K562 (cell line): ENCODE results near the gene XPC. TPM values are rescaled to one million over a fixed set of nuclear protein-coding genes. Genes with fewer than 3 reads are reported as not detected.
A peak's percentile ranks its signal among the peaks of the same experiment; 100 is the strongest.

Experiments used
- BDP1 ChIP-seq: IDR thresholded peaks from 3 replicates; pipeline ENCODE4 v1.6.1; 2011; ENCODE audit not compliant: insufficient read length, insufficient read depth
- CCNT2 ChIP-seq: IDR thresholded peaks from 2 replicates; pipeline ENCODE4 v1.6.1; 2011; ENCODE audit warnings: borderline replicate concordance, low read depth, mild to moderate bottlenecking, moderate library complexity, mixed read lengths, low read length; ENCODE audit not compliant: insufficient read length; ENCODE audit errors: extremely low read depth
- EP300 ChIP-seq: IDR thresholded peaks from 2 replicates; pipeline ENCODE4 v1.6.1; 2012; ENCODE audit warnings: low read length, improper control_type of control experiment
- FOXP1 ChIP-seq: sonication (generic); formaldehyde crosslinking; IDR thresholded peaks from 2 replicates; pipeline ENCODE4 v1.8.0; 2022; ENCODE audit warnings: mild to moderate bottlenecking, missing genetic modification reagents
- IFI16 ChIP-seq: fragments of 250-450 bp; sonication (Bioruptor Pico); IDR thresholded peaks from 2 replicates; pipeline ENCODE4 v2.1.2; 2022; ENCODE audit warnings: mild to moderate bottlenecking, inconsistent platforms
- JUND ChIP-seq, 2 experiments: IDR thresholded peaks; 2 replicates in 1 of 2; 3 replicates in 1 of 2; pipeline ENCODE4 v1.6.1; 2011; ENCODE audit warnings: borderline replicate concordance in 2 of 2, low read depth in 2 of 2, low read length in 2 of 2, improper control_type of control experiment in 1 of 2, missing biosample characterization in 1 of 2, missing genetic modification characterization in 1 of 2, missing genetic modification reagents in 1 of 2
- MAFK ChIP-seq: IDR thresholded peaks from 2 replicates; pipeline ENCODE4 v1.6.1; 2011; ENCODE audit warnings: low read length, improper control_type of control experiment
- PRDM10 ChIP-seq: fragments of 450-650 bp; IDR thresholded peaks from 2 replicates; pipeline ENCODE4 v1.6.1; 2018; ENCODE audit not compliant: partially characterized antibody
- RB1 ChIP-seq: fragments of 450-650 bp; IDR thresholded peaks from 2 replicates; pipeline ENCODE4 v1.6.1; 2017; ENCODE audit warnings: low read depth, mild to moderate bottlenecking
- SMAD4 ChIP-seq: fragments of 250-450 bp; sonication (Bioruptor Pico); conservative IDR thresholded peaks from 2 replicates; pipeline ENCODE4 v1.8.0; 2021; ENCODE audit warnings: inconsistent platforms, mild to moderate bottlenecking, moderate library complexity
- STAT6 ChIP-seq: sonication (generic); formaldehyde crosslinking; IDR thresholded peaks from 2 replicates; pipeline ENCODE4 v1.8.1; 2023; ENCODE audit warnings: mild to moderate bottlenecking, missing genetic modification reagents
- TAF15 ChIP-seq: fragments of 200-400 bp; formaldehyde crosslinking; IDR thresholded peaks from 2 replicates; pipeline ENCODE4 v1.6.1; 2017; ENCODE audit warnings: mild to moderate bottlenecking, low read depth, low read length, moderate library complexity
- VEZF1 ChIP-seq: fragments of 200-800 bp; sonication (Bioruptor generic); IDR thresholded peaks from 2 replicates; pipeline ENCODE4 v1.6.1; 2017; ENCODE audit warnings: missing genetic modification characterization, missing compliant biosample characterization
- ZKSCAN1 ChIP-seq: fragments of 150-350 bp; IDR thresholded peaks from 2 replicates; pipeline ENCODE4 v1.6.1; 2016; ENCODE audit warnings: low read depth, low read length
- ZNF12 ChIP-seq: sonication (generic); formaldehyde crosslinking; IDR thresholded peaks from 2 replicates; pipeline ENCODE4 v1.4.0; 2020; ENCODE audit warnings: mild to moderate bottlenecking, missing genetic modification reagents
- ZNF140 ChIP-seq: fragments of 250-450 bp; sonication (Bioruptor Pico); IDR thresholded peaks from 2 replicates; pipeline ENCODE4 v1.8.0; 2021; ENCODE audit warnings: moderate library complexity, mild to moderate bottlenecking, inconsistent platforms
- ZNF143 ChIP-seq: sonication (generic); formaldehyde crosslinking; IDR thresholded peaks from 2 replicates; pipeline ENCODE4 v1.9.0; 2022; ENCODE audit warnings: mild to moderate bottlenecking, missing genetic modification reagents
- ZNF232 ChIP-seq: sonication (generic); formaldehyde crosslinking; IDR thresholded peaks from 2 replicates; pipeline ENCODE4 v1.8.0; 2022; ENCODE audit warnings: mild to moderate bottlenecking, missing genetic modification reagents
- polyA plus RNA-seq, 8 experiments: library from polyadenylated mRNA; depleted of rRNA in 4 of 8; stranded (reverse) in 5 of 8; unstranded in 3 of 8; fragments of >200 nt; fragmentation: Nextera tagmentation in 2 of 8; fragmentation: Illumina TruSeq in 1 of 8; extraction: Ambion mirVana in 2 of 8; extraction: Trizol in 1 of 8; gene quantifications; 2 replicates each; pipeline versions ENCODE4 v1.2.1 to v1.2.3, GENCODE V29; 2011 to 2014; ENCODE audit warnings: inconsistent platforms in 1 of 8, missing spikeins in 1 of 8
- total RNA-seq, 7 experiments: library from RNA; depleted of rRNA in 6 of 7; stranded (reverse); fragments of >200 nt in 6 of 7; fragmentation: Illumina TruSeq in 2 of 7; extraction: Trizol in 2 of 7; gene quantifications; 2 replicates each; pipeline versions ENCODE4 v1.2.1 to v1.2.3, GENCODE V29; 2011 to 2021; ENCODE audit warnings: low replicate concordance in 1 of 7

The XPC gene
- total and polyA plus RNA-seq, 9 of the 15 experiments (the other 6 are each of a cell fraction or from before 2014, with no cell fraction given): 3.8 to 54.7 (median 41.3) TPM

- TF ChIP-seq STAT6 (CRISPR knock-in tag) (peak; percentile 99), RB1 (peak; percentile 95), VEZF1 (peak; percentile 54), ZNF140 (CRISPR knock-in tag) (no peak), FOXP1 (CRISPR knock-in tag) (peak; percentile 95), ZNF232 (no peak), EP300 (no peak), ZNF143 (CRISPR knock-in tag) (no peak), PRDM10 (no peak), MAFK (peak; percentile 40), ZNF12 (peak; percentile 77), SMAD4 (CRISPR knock-in tag) (peak; percentile 95), JUND (IDR thresholded peaks at IDR 0.05; ENCODE audit: borderline replicate concordance, low read depth, low read length) (peak; percentile 55), JUND (tag; IDR thresholded peaks at IDR 0.05; ENCODE audit: borderline replicate concordance, low read depth, low read length) (peak; percentile 70; the same call in 1 of the 3 replicates), ZKSCAN1 (no peak), TAF15 (no peak), CCNT2 (peak; percentile 90), IFI16 (CRISPR knock-in tag) (no peak; the same call in 1 of the 2 replicates), BDP1 (no peak)
These were observed at the start of gene XPC, which contains the start of gene LSM3 (continued) for GRCh38 chr3:14178247-14179113.
